Mesothelial cell of epicardium (in vitro differentiated cells): ENCODE results near the gene NECTIN2. TPM values are rescaled to one million over a fixed set of nuclear protein-coding genes. Genes with fewer than 3 reads are reported as not detected.

Experiments used
- DNase-seq, 2 experiments: peaks; one replicate each; pipeline ENCODE4 v3.0.0; 2021; ENCODE audit warnings: low spot score in 2 of 2; ENCODE audit not compliant: unreplicated experiment in 2 of 2
- H3K27ac Mint-ChIP-seq: 2 replicates; pipeline ENCODE4 v1.8.0; 2021; ENCODE audit warnings: mixed read lengths
- H3K27me3 Mint-ChIP-seq: 2 replicates; pipeline ENCODE4 v1.8.0; 2021; ENCODE audit warnings: low read depth, mixed read lengths
- H3K36me3 Mint-ChIP-seq: 2 replicates; pipeline ENCODE4 v1.8.0; 2021; ENCODE audit warnings: mixed read lengths
- H3K4me1 Mint-ChIP-seq: 2 replicates; pipeline ENCODE4 v1.8.0; 2021; ENCODE audit warnings: mixed read lengths
- H3K4me3 Mint-ChIP-seq: 2 replicates; pipeline ENCODE4 v1.8.0; 2021; ENCODE audit warnings: mild to moderate bottlenecking, moderate library complexity, mixed read lengths
- H3K9me3 Mint-ChIP-seq: 2 replicates; pipeline ENCODE4 v1.8.0; 2021; ENCODE audit warnings: mixed read lengths
- total RNA-seq: library from RNA; stranded (reverse); gene quantifications from 3 replicates; pipeline ENCODE4 v1.2.1, GENCODE V29; 2021
- TF ChIP-seq, protein P1 (sequence below): fragments of 200-600 bp; sonication (generic); IDR thresholded peaks from one replicate; pipeline ENCODE4 v1.5.0; 2021; ENCODE audit warnings: antibody characterized with exemption; ENCODE audit not compliant: unreplicated experiment

NECTIN2 gene
- total RNA-seq, 1 donor from 2014 or later = 300 TPM

DNA sequence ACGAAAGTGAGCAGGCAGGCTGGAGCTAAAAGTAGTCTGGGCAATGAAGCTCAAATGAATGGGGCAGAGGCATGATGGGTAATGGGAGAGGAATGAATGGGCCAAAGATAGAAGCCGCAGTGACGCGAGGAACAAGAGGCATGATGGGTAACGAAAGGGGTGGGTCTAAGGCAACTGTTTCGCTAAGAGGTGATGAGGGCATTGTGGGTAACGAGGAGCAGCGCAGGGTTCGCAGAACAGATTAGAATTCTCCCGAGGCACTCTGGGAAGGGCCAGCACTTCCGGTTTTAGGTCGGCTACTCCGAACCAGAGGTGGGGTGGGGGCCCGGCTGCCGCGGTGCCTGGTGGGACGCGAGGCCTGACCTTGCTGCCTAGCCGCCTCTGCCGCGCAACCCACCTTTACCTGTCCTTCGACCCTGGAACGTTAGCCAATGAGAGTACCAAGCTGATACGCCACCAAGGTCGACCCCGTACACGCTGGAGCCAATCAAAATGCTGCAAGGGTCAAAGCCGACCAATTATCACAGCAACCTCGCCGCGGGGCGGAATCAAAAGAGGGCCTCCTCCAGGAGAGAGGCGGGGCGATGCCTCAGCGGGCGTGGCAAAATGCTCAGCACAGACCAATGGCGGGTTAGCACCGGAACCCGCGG lies 44.4 kb downstream of the NECTIN2 start:
- Mint-ChIP-seq H3K27me3 (no peaks in the 10 kb centered on the region), H3K4me3 (peak overlapping the region; percentile 65), H3K9me3 (no peaks in the 10 kb centered on the region), H3K4me1 (peaks cover 21% of the 10 kb centered on the region), H3K27ac (peak overlapping the region; percentile 93), H3K36me3 (peaks cover 33% of the 10 kb centered on the region)
- DNase-seq = peak in 1 of 2 experiments; percentile 99
- TF ChIP-seq, protein P1, sequence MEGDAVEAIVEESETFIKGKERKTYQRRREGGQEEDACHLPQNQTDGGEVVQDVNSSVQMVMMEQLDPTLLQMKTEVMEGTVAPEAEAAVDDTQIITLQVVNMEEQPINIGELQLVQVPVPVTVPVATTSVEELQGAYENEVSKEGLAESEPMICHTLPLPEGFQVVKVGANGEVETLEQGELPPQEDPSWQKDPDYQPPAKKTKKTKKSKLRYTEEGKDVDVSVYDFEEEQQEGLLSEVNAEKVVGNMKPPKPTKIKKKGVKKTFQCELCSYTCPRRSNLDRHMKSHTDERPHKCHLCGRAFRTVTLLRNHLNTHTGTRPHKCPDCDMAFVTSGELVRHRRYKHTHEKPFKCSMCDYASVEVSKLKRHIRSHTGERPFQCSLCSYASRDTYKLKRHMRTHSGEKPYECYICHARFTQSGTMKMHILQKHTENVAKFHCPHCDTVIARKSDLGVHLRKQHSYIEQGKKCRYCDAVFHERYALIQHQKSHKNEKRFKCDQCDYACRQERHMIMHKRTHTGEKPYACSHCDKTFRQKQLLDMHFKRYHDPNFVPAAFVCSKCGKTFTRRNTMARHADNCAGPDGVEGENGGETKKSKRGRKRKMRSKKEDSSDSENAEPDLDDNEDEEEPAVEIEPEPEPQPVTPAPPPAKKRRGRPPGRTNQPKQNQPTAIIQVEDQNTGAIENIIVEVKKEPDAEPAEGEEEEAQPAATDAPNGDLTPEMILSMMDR = no peak

DNA sequence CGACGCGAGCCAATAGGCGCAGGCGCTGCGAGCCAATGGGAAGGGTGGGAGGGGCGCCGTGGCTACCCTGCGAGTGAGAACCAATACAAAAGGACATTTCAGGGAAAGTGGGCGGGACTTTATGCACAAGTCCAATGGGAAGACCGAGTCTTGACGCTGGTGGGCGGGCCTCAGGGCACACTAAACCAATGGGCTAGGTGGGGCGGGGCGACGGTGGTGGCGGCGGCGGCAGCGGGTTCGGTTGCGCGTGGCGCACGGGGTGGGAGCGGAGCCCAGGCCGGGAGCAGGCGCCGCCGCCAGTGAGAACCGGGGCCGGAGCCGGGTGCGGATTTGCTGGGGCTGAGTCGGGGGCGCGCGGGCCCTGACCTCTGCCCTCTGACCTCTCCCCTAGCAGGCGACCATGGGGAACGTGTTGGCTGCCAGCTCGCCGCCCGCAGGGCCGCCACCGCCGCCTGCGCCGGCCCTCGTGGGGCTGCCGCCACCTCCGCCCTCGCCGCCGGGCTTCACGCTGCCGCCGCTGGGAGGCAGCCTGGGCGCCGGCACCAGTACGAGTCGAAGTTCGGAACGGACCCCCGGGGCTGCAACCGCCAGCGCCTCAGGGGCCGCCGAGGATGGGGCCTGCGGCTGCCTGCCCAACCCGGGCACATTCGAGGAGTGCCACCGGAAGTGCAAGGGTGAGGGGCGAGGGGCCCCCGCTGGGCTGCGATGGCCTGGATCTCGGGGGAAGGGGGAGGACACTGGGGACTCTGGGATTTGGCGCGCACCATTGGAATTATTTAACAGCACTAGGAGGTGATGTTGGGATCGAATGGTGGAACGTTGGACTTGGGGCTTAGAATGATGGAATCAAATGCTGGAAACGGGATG lies 45.2 kb downstream of the NECTIN2 start, which contains the start of gene TOMM40:
Gene TOMM40, plus strand, starts transcription at position 239 of the 867 bp plus-strand sequence. Its CDS starts 162 bp downstream, at position 401.
- peaks cover 35% of the 10 kb centered on the region for H3K36me3 Mint-ChIP-seq
- peak; percentile 98 to 99 for DNase-seq
- TF ChIP-seq, protein P1 = no peak
- H3K27me3 Mint-ChIP-seq = no peaks in the 10 kb centered on the region
- peak within 1 kb of the TSS; percentile 93 for H3K27ac Mint-ChIP-seq
- peak within 1 kb of the TSS; percentile 80 for H3K4me3 Mint-ChIP-seq
- H3K4me1 Mint-ChIP-seq = peaks cover 19% of the 10 kb centered on the region
- H3K9me3 Mint-ChIP-seq = no peaks in the 10 kb centered on the region

DNA sequence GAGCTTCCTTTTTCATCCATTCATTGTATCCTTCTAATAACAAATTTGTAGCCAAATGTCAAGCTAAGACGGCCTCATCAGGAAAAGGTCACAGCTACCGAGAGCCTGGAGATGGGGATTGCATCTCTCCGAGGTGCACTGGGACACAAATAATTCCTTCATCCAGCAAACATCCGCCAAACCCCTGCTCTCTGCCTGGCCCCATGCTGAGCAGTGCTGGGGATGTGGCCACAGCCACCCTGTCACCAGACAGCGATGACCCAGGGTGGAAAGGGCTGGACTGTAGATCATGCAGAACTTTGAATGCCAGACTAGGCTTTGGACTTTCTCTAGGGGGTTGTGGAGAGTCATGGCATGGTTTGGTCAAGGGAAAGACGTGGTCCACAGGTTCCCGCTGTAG lies 46.8 kb downstream of the NECTIN2 start:
- Mint-ChIP-seq H3K36me3 (peaks cover 30% of the 10 kb centered on the region), H3K4me1 (peaks cover 19% of the 10 kb centered on the region), H3K4me3 (peak overlapping the region; percentile 80), H3K27ac (peak overlapping the region; percentile 14), H3K27me3 (no peaks in the 10 kb centered on the region), H3K9me3 (no peaks in the 10 kb centered on the region)
- DNase-seq = no peak
- TF ChIP-seq, protein P1 = no peak

DNA sequence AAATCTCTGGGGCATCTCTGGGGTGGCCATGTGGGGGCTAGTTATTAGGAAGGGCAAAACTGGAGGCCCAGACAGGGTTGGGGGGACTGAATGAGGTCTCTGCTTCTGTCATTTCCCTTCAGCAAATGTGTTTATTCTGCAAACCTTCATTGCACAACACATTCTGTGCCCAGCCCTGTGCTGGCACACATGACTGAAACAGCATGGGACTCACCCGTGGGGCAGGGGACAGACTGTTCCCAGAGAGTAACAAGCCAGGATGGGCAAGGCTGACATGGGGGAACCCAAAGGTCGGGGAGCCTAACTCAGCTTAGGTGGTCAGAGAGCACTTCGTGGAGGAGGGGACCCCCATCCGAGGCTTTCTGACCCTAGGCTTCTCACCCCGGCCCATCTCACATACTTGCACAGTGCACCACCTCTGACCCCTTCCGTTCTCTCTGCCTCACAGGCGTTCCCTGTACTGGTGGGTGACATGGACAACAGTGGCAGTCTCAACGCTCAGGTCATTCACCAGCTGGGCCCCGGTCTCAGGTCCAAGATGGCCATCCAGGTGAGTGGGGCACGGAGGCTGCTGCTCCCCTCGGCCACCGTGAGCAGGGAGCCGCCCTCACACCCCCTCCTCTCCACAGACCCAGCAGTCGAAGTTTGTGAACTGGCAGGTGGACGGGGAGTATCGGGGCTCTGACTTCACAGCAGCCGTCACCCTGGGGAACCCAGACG lies 47.4 kb downstream of the NECTIN2 start:
- Mint-ChIP-seq H3K4me1 (peaks cover 19% of the 10 kb centered on the region), H3K4me3 (peak overlapping the region; percentile 80), H3K9me3 (no peaks in the 10 kb centered on the region), H3K27ac (no peak overlapping the region), H3K36me3 (peaks cover 26% of the 10 kb centered on the region), H3K27me3 (no peaks in the 10 kb centered on the region)
- DNase-seq = no peak
- TF ChIP-seq, protein P1 = no peak

GRCh38 chr19:44894052-44894400 lies 47.9 kb downstream of the NECTIN2 start:
- Mint-ChIP-seq H3K27me3 (no peaks in the 10 kb centered on the region), H3K36me3 (peaks cover 23% of the 10 kb centered on the region), H3K27ac (no peak overlapping the region), H3K9me3 (no peaks in the 10 kb centered on the region), H3K4me1 (peaks cover 19% of the 10 kb centered on the region), H3K4me3 (no peak overlapping the region)
- TF ChIP-seq, protein P1 = no peak
- no peak for DNase-seq
